NCI-H146 (cell line): Measurements from ENCODE around the gene STRA8.

Experiments
- DNase-seq: peaks from one replicate; lab custom pipeline; 2025; lab: John Stamatoyannopoulos, UW

Gene STRA8

GRCh38 chr7:135233570-135233969 is at the start of gene STRA8:
STRA8 (plus strand) TSS chr7:135233838; CDS start chr7:135240525, 6,687 bp downstream.
- DNase-seq = no peak

GRCh38 chr7:135184254-135184841 is 49.3 kb upstream of the STRA8 start:
- no peak for DNase-seq

GRCh38 chr7:135185471-135186260 is 48.0 kb upstream of the STRA8 start:
- DNase-seq = no peak

- no peak for DNase-seq
These were observed 47.4 kb upstream of the STRA8 start for GRCh38 chr7:135186261-135186540.

GRCh38 chr7:135186841-135187253 is 46.8 kb upstream of the STRA8 start:
- DNase-seq = no peak

- no peak for DNase-seq
These were observed 45.2 kb upstream of the STRA8 start for GRCh38 chr7:135188298-135188984.

GRCh38 chr7:135189221-135189662 is 44.4 kb upstream of the STRA8 start:
- DNase-seq = no peak

GRCh38 chr7:135189961-135190360 is 43.7 kb upstream of the STRA8 start:
- DNase-seq = no peak

GRCh38 chr7:135190703-135191102 is 42.9 kb upstream of the STRA8 start:
- no peak for DNase-seq

GRCh38 chr7:135192914-135193536 is 40.6 kb upstream of the STRA8 start:
- no peak for DNase-seq

- DNase-seq = no peak
These were observed 40.0 kb upstream of the STRA8 start for GRCh38 chr7:135193615-135194081.

GRCh38 chr7:135194494-135195095 is 39.0 kb upstream of the STRA8 start:
- DNase-seq = no peak

- DNase-seq = no peak
These were observed 38.5 kb upstream of the STRA8 start for GRCh38 chr7:135195156-135195555.

- no peak for DNase-seq
These were observed 37.5 kb upstream of the STRA8 start for GRCh38 chr7:135195968-135196629.

- no peak for DNase-seq
These were observed 36.3 kb upstream of the STRA8 start for GRCh38 chr7:135197343-135197742.

- no peak for DNase-seq
These were observed 35.6 kb upstream of the STRA8 start for GRCh38 chr7:135197906-135198655.

- no peak for DNase-seq
These were observed 34.2 kb upstream of the STRA8 start for GRCh38 chr7:135199439-135199838.

- DNase-seq = no peak
These were observed 32.8 kb upstream of the STRA8 start for GRCh38 chr7:135200821-135201331.

- no peak for DNase-seq
These were observed 32.3 kb upstream of the STRA8 start for GRCh38 chr7:135201350-135201749.

GRCh38 chr7:135204341-135204749 is 29.3 kb upstream of the STRA8 start:
- no peak for DNase-seq

- no peak for DNase-seq
These were observed 28.8 kb upstream of the STRA8 start for GRCh38 chr7:135204876-135205275.
